ENCODE results near the gene MEST. TPM values are rescaled to one million over a fixed set of nuclear protein-coding genes. Genes with fewer than 3 reads are reported as not detected.
"Not testable (repeated sequence)": the region's sequence is repeated elsewhere in the genome, so short reads cannot be mapped to it uniquely, and the experiment has no call there.

Gene MEST
- polyA plus RNA-seq, 1 donor = 724 TPM

GRCh38 chr7:130486114-130486953 is 5.6 kb upstream of the MEST start:
- DNase-seq = no peak

- no peak for DNase-seq
Observed at GRCh38 chr7:130486954-130487436, 4.9 kb upstream of the MEST start.

- DNase-seq = no peak
Observed at GRCh38 chr7:130488392-130489139, 3.3 kb upstream of the MEST start.

GRCh38 chr7:130489140-130489983 is 2.5 kb upstream of the MEST start:
- DNase-seq = no peak

- DNase-seq = no peak
Observed at GRCh38 chr7:130490311-130490791, 1.5 kb upstream of the MEST start.

GRCh38 chr7:130490888-130491804 is 739 bp upstream of the MEST start:
- peak; percentile 75 for DNase-seq

- no peak for DNase-seq
Observed at GRCh38 chr7:130492523-130493274, 814 bp downstream of the MEST start.

- DNase-seq = no peak
Observed at GRCh38 chr7:130493275-130493873, 1.5 kb downstream of the MEST start.

GRCh38 chr7:130494431-130494858 is 2.6 kb downstream of the MEST start:
- DNase-seq = no peak

- DNase-seq = no peak
Observed at GRCh38 chr7:130500463-130500862, 8.6 kb downstream of the MEST start.

GRCh38 chr7:130500910-130501309 is 9.0 kb downstream of the MEST start:
- DNase-seq = no peak

- DNase-seq = no peak
Observed at GRCh38 chr7:130505753-130506152, 13.9 kb downstream of the MEST start.

GRCh38 chr7:130506358-130506757 is 14.5 kb downstream of the MEST start:
- DNase-seq = no peak

GRCh38 chr7:130512038-130512437 is 20.2 kb downstream of the MEST start:
- DNase-seq = not testable (repeated sequence)

GRCh38 chr7:130513447-130513846 is 21.6 kb downstream of the MEST start:
- DNase-seq = no peak

- DNase-seq = no peak
Observed at GRCh38 chr7:130515315-130516040, 23.6 kb downstream of the MEST start.

GRCh38 chr7:130521258-130521951 is 29.5 kb downstream of the MEST start:
- DNase-seq = no peak

- not testable (repeated sequence) for DNase-seq
Observed at GRCh38 chr7:130523519-130524125, 31.7 kb downstream of the MEST start.

Data from hindlimb muscle (tissue), 1 donor.